ENCODE data around the gene EFCAB6.

Gene EFCAB6

GRCh38 chr22:43571181-43571580 is 240.9 kb downstream of the EFCAB6 start:
- Histone ChIP-seq H3K9ac (ENCODE audit: low read depth, low read length, poor library complexity, severe bottlenecking) (no peak overlapping the region), H3K36me3 (ENCODE audit: insufficient read depth, low read length) (no peaks in the 10 kb centered on the region), H3K9me2 (replicated peaks; ENCODE audit: low read depth, low read length) (no peaks in the 10 kb centered on the region), H3K79me2 (ENCODE audit: insufficient read depth, low read length) (no peaks in the 10 kb centered on the region), H3K4me2 (ENCODE audit: low read depth, low read length, poor library complexity, severe bottlenecking) (no peak overlapping the region), H3K27me3 (ENCODE audit: insufficient read depth, low read length, poor library complexity, severe bottlenecking) (no peaks in the 10 kb centered on the region), H3K9me3 (ENCODE audit: insufficient read depth, low read depth, low read length) (no peaks in the 10 kb centered on the region), H4K20me1 (ENCODE audit: insufficient read depth, low read length, poor library complexity, severe bottlenecking) (no peaks in the 10 kb centered on the region), H3K4me3 (ENCODE audit: low read length, poor library complexity, severe bottlenecking) (no peak overlapping the region), H2AFZ (ENCODE audit: low read length) (no peak overlapping the region), H3K4me1 (ENCODE audit: insufficient read depth, low read length, poor library complexity, severe bottlenecking) (no peaks in the 10 kb centered on the region), H3F3A (ENCODE audit: low read depth) (no peaks in the 10 kb centered on the region)
- TF ChIP-seq CTCF (conservative IDR thresholded peaks at IDR 0.05; ENCODE audit: low read length) (no peak), EZH2phosphoT487 (IDR thresholded peaks at IDR 0.05; ENCODE audit: borderline replicate concordance) (no peak)

GRCh38 chr22:43570531-43571165 is 241.5 kb downstream of the EFCAB6 start:
- Histone ChIP-seq H3K4me2 (ENCODE audit: low read depth, low read length, poor library complexity, severe bottlenecking) (no peak overlapping the region), H3K9me2 (replicated peaks; ENCODE audit: low read depth, low read length) (no peaks in the 10 kb centered on the region), H3F3A (ENCODE audit: low read depth) (no peaks in the 10 kb centered on the region)

GRCh38 chr22:43569111-43569510 is 243.0 kb downstream of the EFCAB6 start:
- Histone ChIP-seq H3K9me3 (ENCODE audit: insufficient read depth, low read depth, low read length) (no peaks in the 10 kb centered on the region), H3K4me3 (ENCODE audit: low read length, poor library complexity, severe bottlenecking) (no peak overlapping the region), H4K20me1 (ENCODE audit: insufficient read depth, low read length, poor library complexity, severe bottlenecking) (no peaks in the 10 kb centered on the region), H3K27me3 (ENCODE audit: insufficient read depth, low read length, poor library complexity, severe bottlenecking) (no peaks in the 10 kb centered on the region), H2AFZ (ENCODE audit: low read length) (no peak overlapping the region), H3K9me2 (replicated peaks; ENCODE audit: low read depth, low read length) (no peaks in the 10 kb centered on the region), H3K9ac (ENCODE audit: low read depth, low read length, poor library complexity, severe bottlenecking) (no peak overlapping the region), H3K36me3 (ENCODE audit: insufficient read depth, low read length) (no peaks in the 10 kb centered on the region), H3K79me2 (ENCODE audit: insufficient read depth, low read length) (no peaks in the 10 kb centered on the region), H3K4me1 (ENCODE audit: insufficient read depth, low read length, poor library complexity, severe bottlenecking) (no peaks in the 10 kb centered on the region), H3K4me2 (ENCODE audit: low read depth, low read length, poor library complexity, severe bottlenecking) (no peak overlapping the region), H3F3A (ENCODE audit: low read depth) (no peaks in the 10 kb centered on the region)
- no peak for TF ChIP-seq EZH2phosphoT487 (IDR thresholded peaks at IDR 0.05; ENCODE audit: borderline replicate concordance)
- TF ChIP-seq CTCF (conservative IDR thresholded peaks at IDR 0.05; ENCODE audit: low read length) = no peak

More at GRCh38 chr22:43570531-43571165, 241.5 kb downstream of the EFCAB6 start:
- TF ChIP-seq EZH2phosphoT487 (IDR thresholded peaks at IDR 0.05; ENCODE audit: borderline replicate concordance) (no peak), CTCF (conservative IDR thresholded peaks at IDR 0.05; ENCODE audit: low read length) (no peak)
- Histone ChIP-seq H2AFZ (ENCODE audit: low read length) (no peak overlapping the region), H3K4me3 (ENCODE audit: low read length, poor library complexity, severe bottlenecking) (no peak overlapping the region), H3K36me3 (ENCODE audit: insufficient read depth, low read length) (no peaks in the 10 kb centered on the region), H3K27me3 (ENCODE audit: insufficient read depth, low read length, poor library complexity, severe bottlenecking) (no peaks in the 10 kb centered on the region), H3K9me3 (ENCODE audit: insufficient read depth, low read depth, low read length) (no peaks in the 10 kb centered on the region), H3K4me1 (ENCODE audit: insufficient read depth, low read length, poor library complexity, severe bottlenecking) (no peaks in the 10 kb centered on the region), H4K20me1 (ENCODE audit: insufficient read depth, low read length, poor library complexity, severe bottlenecking) (no peaks in the 10 kb centered on the region), H3K9ac (ENCODE audit: low read depth, low read length, poor library complexity, severe bottlenecking) (no peak overlapping the region), H3K79me2 (ENCODE audit: insufficient read depth, low read length) (no peaks in the 10 kb centered on the region)
